Suprapubic skin (tissue), 4 donors: Measurements from ENCODE around the gene FXYD3.
"Not testable (repeated sequence)": the region's sequence is repeated elsewhere in the genome, so short reads cannot be mapped to it uniquely, and the experiment has no call there.

Experiments
- EP300 ChIP-seq: sonication (generic); formaldehyde crosslinking; IDR thresholded peaks from one replicate; pipeline ENCODE4 v1.6.1; 2017; ENCODE audit warnings: antibody characterized with exemption
- POLR2A ChIP-seq, 2 donors: fragments of 450-650 bp; IDR thresholded peaks; one replicate each; pipeline ENCODE4 v1.6.1; 2017; ENCODE audit warnings: antibody characterized with exemption in 2 of 2, mild to moderate bottlenecking in 2 of 2, moderate library complexity in 2 of 2
- POLR2AphosphoS5 ChIP-seq, 3 donors: sonication (generic); formaldehyde crosslinking; IDR thresholded peaks; one replicate each; pipeline ENCODE4 v1.6.1; 2017; ENCODE audit warnings: antibody characterized with exemption in 3 of 3
- TF ChIP-seq, protein P1 (sequence below), 2 donors: fragments of 200-600 bp in 1 of 2; fragments of 450-650 bp in 1 of 2; sonication (generic) in 1 of 2; IDR thresholded peaks; one replicate each; pipeline ENCODE4 v1.5.1; 2016 to 2019; ENCODE audit warnings: antibody characterized with exemption in 2 of 2, mild to moderate bottlenecking in 1 of 2, moderate library complexity in 1 of 2

GRCh38 chr19:35153129-35153522, 37.5 kb downstream of the FXYD3 start:
- TF ChIP-seq POLR2A (IDR thresholded peaks at IDR 0.05); POLR2AphosphoS5 (IDR thresholded peaks at IDR 0.05); EP300: not testable (repeated sequence)
- TF ChIP-seq, protein P1, sequence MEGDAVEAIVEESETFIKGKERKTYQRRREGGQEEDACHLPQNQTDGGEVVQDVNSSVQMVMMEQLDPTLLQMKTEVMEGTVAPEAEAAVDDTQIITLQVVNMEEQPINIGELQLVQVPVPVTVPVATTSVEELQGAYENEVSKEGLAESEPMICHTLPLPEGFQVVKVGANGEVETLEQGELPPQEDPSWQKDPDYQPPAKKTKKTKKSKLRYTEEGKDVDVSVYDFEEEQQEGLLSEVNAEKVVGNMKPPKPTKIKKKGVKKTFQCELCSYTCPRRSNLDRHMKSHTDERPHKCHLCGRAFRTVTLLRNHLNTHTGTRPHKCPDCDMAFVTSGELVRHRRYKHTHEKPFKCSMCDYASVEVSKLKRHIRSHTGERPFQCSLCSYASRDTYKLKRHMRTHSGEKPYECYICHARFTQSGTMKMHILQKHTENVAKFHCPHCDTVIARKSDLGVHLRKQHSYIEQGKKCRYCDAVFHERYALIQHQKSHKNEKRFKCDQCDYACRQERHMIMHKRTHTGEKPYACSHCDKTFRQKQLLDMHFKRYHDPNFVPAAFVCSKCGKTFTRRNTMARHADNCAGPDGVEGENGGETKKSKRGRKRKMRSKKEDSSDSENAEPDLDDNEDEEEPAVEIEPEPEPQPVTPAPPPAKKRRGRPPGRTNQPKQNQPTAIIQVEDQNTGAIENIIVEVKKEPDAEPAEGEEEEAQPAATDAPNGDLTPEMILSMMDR (IDR thresholded peaks at IDR 0.05) = not testable (repeated sequence)
